Muscle of leg (tissue), 11 donors: ENCODE results near the gene MATN3. TPM values are rescaled to one million over a fixed set of nuclear protein-coding genes. Genes with fewer than 3 reads are reported as not detected.

ENCODE experiments used
- DNase-seq: peaks from one replicate; pipeline ENCODE4 v3.0.0; 2013
- H3K27ac ChIP-seq: one replicate; pipeline ENCODE4 v1.5.1; 2013; ENCODE audit warnings: mild to moderate bottlenecking, low read length, control low read depth
- H3K27me3 ChIP-seq: one replicate; pipeline ENCODE4 v1.6.1; 2013; ENCODE audit warnings: low read length; ENCODE audit not compliant: control insufficient read depth, insufficient read depth
- H3K36me3 ChIP-seq: one replicate; pipeline ENCODE4 v1.6.1; 2013; ENCODE audit warnings: low read length; ENCODE audit not compliant: control insufficient read depth, insufficient read depth
- H3K4me1 ChIP-seq: one replicate; pipeline ENCODE4 v1.6.1; 2013; ENCODE audit warnings: low read length; ENCODE audit not compliant: control insufficient read depth, insufficient read depth
- H3K4me3 ChIP-seq: one replicate; pipeline ENCODE4 v1.5.1; 2013; ENCODE audit warnings: low read length, control low read depth
- H3K9me3 ChIP-seq: replicated peaks from 2 replicates; pipeline ENCODE4 v1.6.1; 2013; ENCODE audit warnings: low read depth, low read length; ENCODE audit not compliant: control insufficient read depth
- WGBS: methylation state at CpG from one replicate; pipeline ENCODE4 v1.1.5; 2013; ENCODE audit warnings: missing lambda C conversion rate; ENCODE audit not compliant: insufficient coverage; 5-methylcytosine and 5-hydroxymethylcytosine counted together
- polyA plus RNA-seq, 8 donors: library from polyadenylated mRNA; unstranded; fragments of 120-200 nt; gene quantifications; one replicate each; pipeline versions ENCODE4 v1.2.1 to v1.2.3, GENCODE V29; 2013; ENCODE audit warnings: inconsistent platforms in 1 of 8, low replicate concordance in 1 of 8; ENCODE audit not compliant: insufficient read length in 8 of 8, insufficient read depth in 1 of 8
- total RNA-seq: library from RNA; stranded (reverse); fragments of 120-200 nt; gene quantifications from one replicate; pipeline ENCODE4 v1.2.4, GENCODE V29; 2013

Gene MATN3
- total and polyA plus RNA-seq, 9 donors = 0.31 to 2.3 (median 1.0) TPM

- Histone ChIP-seq H3K27ac (no peak overlapping the region), H3K4me1 (no peaks in the 10 kb centered on the region), H3K36me3 (no peaks in the 10 kb centered on the region), H3K27me3 (no peaks in the 10 kb centered on the region), H3K9me3 (peaks cover 8% of the 10 kb centered on the region), H3K4me3 (no peak overlapping the region)
- 91% methylated on average over 3 of the region's 3 CpGs for WGBS
- no peak for DNase-seq
Observed at GRCh38 chr2:20021405-20022009, 9.0 kb upstream of the MATN3 start.

GRCh38 chr2:20019747-20020146, 7.3 kb upstream of the MATN3 start:
- H3K4me1 ChIP-seq = no peaks in the 10 kb centered on the region
- H3K36me3 ChIP-seq = no peaks in the 10 kb centered on the region
- no peak overlapping the region for H3K27ac ChIP-seq
- 91% methylated on average over 3 of the region's 4 CpGs for WGBS
- no peak overlapping the region for H3K4me3 ChIP-seq
- peaks cover 8% of the 10 kb centered on the region for H3K9me3 ChIP-seq
- DNase-seq = peak; percentile 16
- H3K27me3 ChIP-seq = no peaks in the 10 kb centered on the region

GRCh38 chr2:20018601-20019152, 6.2 kb upstream of the MATN3 start:
- Histone ChIP-seq H3K9me3 (peaks cover 11% of the 10 kb centered on the region), H3K36me3 (no peaks in the 10 kb centered on the region), H3K27me3 (no peaks in the 10 kb centered on the region), H3K27ac (no peak overlapping the region), H3K4me3 (no peak overlapping the region), H3K4me1 (no peaks in the 10 kb centered on the region)
- WGBS = no CpG with 5 or more reads among the region's 2 CpGs
- DNase-seq = no peak

- DNase-seq = no peak
- H3K27me3 ChIP-seq = peaks cover 12% of the 10 kb centered on the region
Observed at GRCh38 chr2:20016346-20016745, 3.9 kb upstream of the MATN3 start.

GRCh38 chr2:20015482-20016083, 3.1 kb upstream of the MATN3 start:
- 0% methylated on average over 1 of the region's 2 CpGs for WGBS
- H3K4me3 ChIP-seq = no peak overlapping the region

More at GRCh38 chr2:20016346-20016745, 3.9 kb upstream of the MATN3 start:
- Histone ChIP-seq H3K4me3 (no peak overlapping the region), H3K36me3 (no peaks in the 10 kb centered on the region), H3K9me3 (peaks cover 9% of the 10 kb centered on the region), H3K4me1 (peaks cover 11% of the 10 kb centered on the region), H3K27ac (no peak overlapping the region)

GRCh38 chr2:20013126-20013849, 820 bp upstream of the MATN3 start:
- peak; percentile 7 for DNase-seq
- Histone ChIP-seq H3K27ac (no peak overlapping the region), H3K4me3 (peak overlapping the region; percentile 43), H3K4me1 (peaks cover 11% of the 10 kb centered on the region), H3K36me3 (no peaks in the 10 kb centered on the region), H3K9me3 (peaks cover 3% of the 10 kb centered on the region), H3K27me3 (peaks cover 17% of the 10 kb centered on the region)
- WGBS = 47% methylated on average over 9 of the region's 15 CpGs

More at GRCh38 chr2:20015482-20016083, 3.1 kb upstream of the MATN3 start:
- Histone ChIP-seq H3K9me3 (peaks cover 3% of the 10 kb centered on the region), H3K36me3 (no peaks in the 10 kb centered on the region), H3K27me3 (peaks cover 15% of the 10 kb centered on the region), H3K4me1 (peaks cover 11% of the 10 kb centered on the region), H3K27ac (no peak overlapping the region)
- peak; percentile 76 for DNase-seq

- peaks cover 17% of the 10 kb centered on the region for H3K27me3 ChIP-seq
- H3K4me3 ChIP-seq = no peak overlapping the region
- H3K4me1 ChIP-seq = peaks cover 11% of the 10 kb centered on the region
- no peak for DNase-seq
- H3K9me3 ChIP-seq = peaks cover 3% of the 10 kb centered on the region
- no peak overlapping the region for H3K27ac ChIP-seq
- WGBS = 40% methylated on average over 1 of the region's 4 CpGs
- H3K36me3 ChIP-seq = no peaks in the 10 kb centered on the region
Observed at GRCh38 chr2:20012032-20012281, 511 bp downstream of the MATN3 start.

GRCh38 chr2:20011276-20012031, 1.0 kb downstream of the MATN3 start:
- Histone ChIP-seq H3K36me3 (no peaks in the 10 kb centered on the region), H3K27me3 (peaks cover 17% of the 10 kb centered on the region), H3K27ac (no peak overlapping the region), H3K9me3 (peaks cover 3% of the 10 kb centered on the region), H3K4me3 (no peak overlapping the region), H3K4me1 (peaks cover 11% of the 10 kb centered on the region)
- 97% methylated on average over 5 of the region's 14 CpGs for WGBS
- DNase-seq = no peak

GRCh38 chr2:20008703-20009102, 3.8 kb downstream of the MATN3 start:
- Histone ChIP-seq H3K4me1 (peaks cover 11% of the 10 kb centered on the region), H3K27ac (no peak overlapping the region), H3K27me3 (peaks cover 17% of the 10 kb centered on the region), H3K36me3 (no peaks in the 10 kb centered on the region), H3K9me3 (no peaks in the 10 kb centered on the region), H3K4me3 (no peak overlapping the region)
- 77% methylated on average over 5 of the region's 5 CpGs for WGBS
- no peak for DNase-seq
